HG02610 (cell line): ENCODE measurements around the gene BUD13.
"Not testable (repeated sequence)": the region's sequence is repeated elsewhere in the genome, so short reads cannot be mapped to it uniquely, and the experiment has no call there.

Experiments
- ATAC-seq: cut with Tn5 transposase; IDR thresholded peaks from one replicate; pipeline ENCODE4 v1.9.1; 2021; ENCODE audit warnings: mild to moderate bottlenecking, moderate library complexity; ENCODE audit not compliant: unreplicated experiment

The BUD13 gene

GRCh38 chr11:116762132-116762531 is 10.7 kb downstream of the BUD13 start:
- ATAC-seq: no peak

- ATAC-seq: not testable (repeated sequence)
Observed at GRCh38 chr11:116756044-116756443, 16.7 kb downstream of the BUD13 start.

GRCh38 chr11:116750070-116750718 is 22.6 kb downstream of the BUD13 start:
- ATAC-seq: no peak

GRCh38 chr11:116742104-116742503 is 30.7 kb downstream of the BUD13 start:
- no peak for ATAC-seq

GRCh38 chr11:116740741-116741140 is 32.0 kb downstream of the BUD13 start:
- ATAC-seq: no peak

GRCh38 chr11:116738975-116739374 is 33.8 kb downstream of the BUD13 start:
- no peak for ATAC-seq

GRCh38 chr11:116736763-116737162 is 36.0 kb downstream of the BUD13 start:
- no peak for ATAC-seq

GRCh38 chr11:116733969-116734508 is 38.7 kb downstream of the BUD13 start:
- no peak for ATAC-seq

- peak; percentile 49 for ATAC-seq
Observed at GRCh38 chr11:116733043-116733755, 39.6 kb downstream of the BUD13 start.

- ATAC-seq: peak; percentile 51
Observed at GRCh38 chr11:116732271-116733042, 40.3 kb downstream of the BUD13 start.

- ATAC-seq: no peak
Observed at GRCh38 chr11:116731821-116732220, 41.0 kb downstream of the BUD13 start.

GRCh38 chr11:116731097-116731761 is 41.6 kb downstream of the BUD13 start:
- ATAC-seq: no peak

- no peak for ATAC-seq
Observed at GRCh38 chr11:116730601-116731000, 42.2 kb downstream of the BUD13 start.

GRCh38 chr11:116730241-116730561 is 42.6 kb downstream of the BUD13 start:
- no peak for ATAC-seq

GRCh38 chr11:116729501-116730240 is 43.1 kb downstream of the BUD13 start:
- no peak for ATAC-seq

- ATAC-seq: no peak
Observed at GRCh38 chr11:116727990-116728389, 44.8 kb downstream of the BUD13 start.

GRCh38 chr11:116725434-116726221 is 47.2 kb downstream of the BUD13 start:
- no peak for ATAC-seq

GRCh38 chr11:116724813-116725212 is 48.0 kb downstream of the BUD13 start:
- no peak for ATAC-seq

- ATAC-seq: no peak
Observed at GRCh38 chr11:116723511-116723910, 49.3 kb downstream of the BUD13 start.

- ATAC-seq: no peak
Observed at GRCh38 chr11:116721988-116722387, 50.8 kb downstream of the BUD13 start.
